ENCODE results near the gene NFE2L2. TPM values are rescaled to one million over a fixed set of nuclear protein-coding genes. Genes with fewer than 3 reads are reported as not detected.

NFE2L2 gene
- total RNA-seq, 2 experiments from 2014 or later = 26.2 to 58.6 TPM

DNA sequence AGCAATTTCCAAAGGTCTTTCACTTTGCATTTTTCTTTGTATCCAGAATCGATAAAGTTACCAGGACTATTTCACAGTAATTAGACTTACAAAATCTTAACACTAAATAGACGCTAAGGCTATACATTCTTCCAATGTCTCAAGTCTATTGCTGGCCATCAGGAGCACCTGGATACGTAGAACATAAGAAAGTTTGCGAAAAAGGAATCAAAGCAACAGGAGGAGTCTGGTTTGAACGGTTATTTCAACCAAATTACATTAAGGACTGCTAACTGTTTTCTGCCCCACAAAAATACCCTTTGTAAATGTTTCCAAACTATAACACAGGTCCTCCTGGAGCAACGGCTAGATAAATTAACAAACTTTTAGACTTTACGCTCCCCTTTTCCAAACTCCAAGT is 53.4 kb downstream of the NFE2L2 start:
- POLR2A ChIA-PET = interaction anchor here (0.5 to 1.7 kb wide), 12 partner anchors 8 to 1271 kb away, joined by 3 to 18 read pairs (median 4); partner anchors contain the start of gene NFE2L2
- H3K79me2 ChIP-seq (ENCODE audit: insufficient read depth, low read depth, low read length) = peaks cover 51% of the 10 kb centered on the region

DNA sequence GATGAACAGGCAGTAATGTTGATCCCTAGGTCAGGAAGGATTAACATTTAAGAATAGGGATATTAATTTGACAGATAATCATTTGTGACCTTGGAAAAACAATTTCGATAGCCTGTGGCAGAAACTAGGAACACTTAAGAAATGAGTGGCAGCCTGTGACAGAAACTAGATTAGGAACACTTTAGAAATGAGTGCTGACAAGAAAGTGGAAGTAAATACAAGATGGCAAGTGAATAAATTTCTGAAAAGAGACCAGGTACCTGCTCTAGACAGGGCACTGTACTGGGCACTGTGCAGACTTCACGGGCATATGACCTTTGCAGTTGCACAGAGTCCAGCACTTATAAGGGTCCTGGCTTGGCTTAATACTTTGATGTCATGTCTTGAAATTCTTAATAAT is 57.4 kb downstream of the NFE2L2 start:
- H3K4me2 ChIP-seq (ENCODE audit: low read length) = no peak overlapping the region
- H3K27ac ChIP-seq (ENCODE audit: low read depth, low read length, poor library complexity, severe bottlenecking) = no peak overlapping the region
- no peaks in the 10 kb centered on the region for H4K20me1 ChIP-seq (ENCODE audit: insufficient read depth, low read length)
- H3K9me2 ChIP-seq (ENCODE audit: insufficient read depth, low read length) = no peaks in the 10 kb centered on the region
- CTCF ChIA-PET (ENCODE audit: unreplicated experiment) = no interaction called here
- peaks cover 16% of the 10 kb centered on the region; the same call in 1 of the 2 replicates for H3K79me2 ChIP-seq (ENCODE audit: insufficient read depth, low read depth, low read length)
- H3K4me3 ChIP-seq (ENCODE audit: low read depth, low read length, poor library complexity, severe bottlenecking) = no peak overlapping the region
- intact Hi-C loops (cut with micrococcal nuclease; ENCODE audit: unreplicated experiment) = no loop called here
- no TSS peak for BruUV-seq (replicated peaks)
- TF ChIP-seq EZH2phosphoT487 (IDR thresholded peaks at IDR 0.05; ENCODE audit: borderline replicate concordance, low read depth, low read length) = no peak
- TF ChIP-seq, protein P1, sequence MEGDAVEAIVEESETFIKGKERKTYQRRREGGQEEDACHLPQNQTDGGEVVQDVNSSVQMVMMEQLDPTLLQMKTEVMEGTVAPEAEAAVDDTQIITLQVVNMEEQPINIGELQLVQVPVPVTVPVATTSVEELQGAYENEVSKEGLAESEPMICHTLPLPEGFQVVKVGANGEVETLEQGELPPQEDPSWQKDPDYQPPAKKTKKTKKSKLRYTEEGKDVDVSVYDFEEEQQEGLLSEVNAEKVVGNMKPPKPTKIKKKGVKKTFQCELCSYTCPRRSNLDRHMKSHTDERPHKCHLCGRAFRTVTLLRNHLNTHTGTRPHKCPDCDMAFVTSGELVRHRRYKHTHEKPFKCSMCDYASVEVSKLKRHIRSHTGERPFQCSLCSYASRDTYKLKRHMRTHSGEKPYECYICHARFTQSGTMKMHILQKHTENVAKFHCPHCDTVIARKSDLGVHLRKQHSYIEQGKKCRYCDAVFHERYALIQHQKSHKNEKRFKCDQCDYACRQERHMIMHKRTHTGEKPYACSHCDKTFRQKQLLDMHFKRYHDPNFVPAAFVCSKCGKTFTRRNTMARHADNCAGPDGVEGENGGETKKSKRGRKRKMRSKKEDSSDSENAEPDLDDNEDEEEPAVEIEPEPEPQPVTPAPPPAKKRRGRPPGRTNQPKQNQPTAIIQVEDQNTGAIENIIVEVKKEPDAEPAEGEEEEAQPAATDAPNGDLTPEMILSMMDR (conservative IDR thresholded peaks at IDR 0.05; ENCODE audit: low read length) = no peak
- POLR2A ChIA-PET = no interaction called here
- peaks cover 12% of the 10 kb centered on the region for H3K4me1 ChIP-seq (ENCODE audit: insufficient read depth, low read length, poor library complexity, severe bottlenecking)
- H2AFZ ChIP-seq (ENCODE audit: low read length) = no peak overlapping the region
- no peaks in the 10 kb centered on the region for H3K9me3 ChIP-seq (ENCODE audit: low read length)
- no peaks in the 10 kb centered on the region; the same call in 1 of the 2 replicates for H3K36me3 ChIP-seq (ENCODE audit: insufficient read depth, low read length)
- no peak for DNase-seq (ENCODE audit: low spot score)

More for the DNA sequence above, 53.4 kb downstream of the NFE2L2 start:
- peaks cover 26% of the 10 kb centered on the region for H3K4me1 ChIP-seq (ENCODE audit: insufficient read depth, low read length, poor library complexity, severe bottlenecking)
- TF ChIP-seq EZH2phosphoT487 (IDR thresholded peaks at IDR 0.05; ENCODE audit: borderline replicate concordance, low read depth, low read length) = no peak
- TF ChIP-seq, protein P1 (conservative IDR thresholded peaks at IDR 0.05; ENCODE audit: low read length) = no peak
- H2AFZ ChIP-seq (ENCODE audit: low read length) = peak overlapping the region; percentile 16; the same call in 1 of the 2 replicates
- peak overlapping the region; percentile 84 for H3K27ac ChIP-seq (ENCODE audit: low read depth, low read length, poor library complexity, severe bottlenecking)
- no peaks in the 10 kb centered on the region for H3K9me3 ChIP-seq (ENCODE audit: low read length)
- no TSS peak for BruUV-seq (replicated peaks)
- H3K4me3 ChIP-seq (ENCODE audit: low read depth, low read length, poor library complexity, severe bottlenecking) = peak overlapping the region; percentile 81
- H3K4me2 ChIP-seq (ENCODE audit: low read length) = peak overlapping the region; percentile 88
- DNase-seq (ENCODE audit: low spot score) = no peak
- intact Hi-C loops (cut with micrococcal nuclease; ENCODE audit: unreplicated experiment) = loop anchor here (5.0 kb wide), 1 partner anchor 406 kb away; a partner anchor contains a TSS
- peaks cover 30% of the 10 kb centered on the region for H3K36me3 ChIP-seq (ENCODE audit: insufficient read depth, low read length)
- H3K9me2 ChIP-seq (ENCODE audit: insufficient read depth, low read length) = no peaks in the 10 kb centered on the region
- peaks cover 17% of the 10 kb centered on the region for H4K20me1 ChIP-seq (ENCODE audit: insufficient read depth, low read length)
- CTCF ChIA-PET (ENCODE audit: unreplicated experiment) = interaction anchor here (0.8 to 1.1 kb wide), 2 partner anchors 13 to 47 kb away, joined by 3 to 5 read pairs; no protein-coding TSS in a partner anchor

DNA sequence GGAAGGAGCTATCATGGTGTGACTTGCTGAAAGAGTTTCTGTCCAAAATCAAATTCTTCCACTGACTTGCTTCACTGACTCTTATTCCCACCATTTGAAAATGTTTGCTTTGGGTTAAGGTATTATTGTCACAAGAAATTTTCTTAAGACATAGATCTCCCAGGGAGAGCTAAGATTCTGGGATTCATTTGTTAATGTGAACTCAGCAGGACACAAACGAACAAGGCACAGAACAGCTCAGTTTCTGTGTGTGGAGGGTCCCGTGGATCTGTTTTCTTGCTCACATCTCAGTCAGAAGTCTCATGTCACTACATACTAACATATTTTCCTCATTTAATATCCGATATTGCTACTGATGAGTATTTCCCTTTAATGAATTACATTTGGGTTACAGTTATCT is 60.1 kb downstream of the NFE2L2 start:
- DNase-seq (ENCODE audit: low spot score) = no peak
- CTCF ChIA-PET (ENCODE audit: unreplicated experiment) = no interaction called here

More for the DNA sequence above, 60.1 kb downstream of the NFE2L2 start:
- no peak overlapping the region for H2AFZ ChIP-seq (ENCODE audit: low read length)
- H3K36me3 ChIP-seq (ENCODE audit: insufficient read depth, low read length) = no peaks in the 10 kb centered on the region
- TF ChIP-seq EZH2phosphoT487 (IDR thresholded peaks at IDR 0.05; ENCODE audit: borderline replicate concordance, low read depth, low read length) = no peak
- POLR2A ChIA-PET = interaction anchor here (1.1 to 1.3 kb wide), 2 partner anchors 11 to 36 kb away, joined by 3 to 5 read pairs; no protein-coding TSS in a partner anchor
- no peaks in the 10 kb centered on the region for H3K9me3 ChIP-seq (ENCODE audit: low read length)
- H3K4me3 ChIP-seq (ENCODE audit: low read depth, low read length, poor library complexity, severe bottlenecking) = no peak overlapping the region
- no peaks in the 10 kb centered on the region for H4K20me1 ChIP-seq (ENCODE audit: insufficient read depth, low read length)
- H3K4me1 ChIP-seq (ENCODE audit: insufficient read depth, low read length, poor library complexity, severe bottlenecking) = no peaks in the 10 kb centered on the region
- BruUV-seq (replicated peaks) = TSS peak; percentile 22
- H3K9me2 ChIP-seq (ENCODE audit: insufficient read depth, low read length) = no peaks in the 10 kb centered on the region
- intact Hi-C loops (cut with micrococcal nuclease; ENCODE audit: unreplicated experiment) = no loop called here
- H3K27ac ChIP-seq (ENCODE audit: low read depth, low read length, poor library complexity, severe bottlenecking) = no peak overlapping the region
- H3K79me2 ChIP-seq (ENCODE audit: insufficient read depth, low read depth, low read length) = no peaks in the 10 kb centered on the region
- no peak overlapping the region for H3K4me2 ChIP-seq (ENCODE audit: low read length)
